ENCODE measurements around the gene RPS6KA1. TPM values are rescaled to one million over a fixed set of nuclear protein-coding genes. Genes with fewer than 3 reads are reported as not detected.

The RPS6KA1 gene
- polyA plus RNA-seq, 2 donors, result 9.6 to 15.0 TPM

- Histone ChIP-seq H3K36me3 (ENCODE audit: control insufficient read depth in 2 of 2, insufficient read depth in 2 of 2, low read length in 1 of 2) (peaks cover 0 to 6% of the 10 kb centered on the region in 2 donors), H3K27ac (ENCODE audit: low read depth in 2 of 2, low read length in 1 of 2) (no peak overlapping the region), H3K4me3 (ENCODE audit: low read depth in 1 of 2, low read length in 2 of 2) (no peak overlapping the region), H3K4me1 (ENCODE audit: control insufficient read depth in 2 of 2, insufficient read depth in 2 of 2, low read length in 1 of 2) (peaks cover 3 to 10% of the 10 kb centered on the region in 2 donors), H3K27me3 (ENCODE audit: control insufficient read depth in 1 of 2, insufficient read depth in 2 of 2, low read length in 2 of 2) (no peaks in the 10 kb centered on the region), H3K9me3 (ENCODE audit: control insufficient read depth in 2 of 2, insufficient read depth in 1 of 2, low read depth in 1 of 2, low read length in 1 of 2) (no peaks in the 10 kb centered on the region)
- WGBS, 2 donors, result 74 to 77% methylated on average over 14 of the region's 14 CpGs
Measured at GRCh38 chr1:26538480-26539412, 9.2 kb downstream of the RPS6KA1 start.

- 48 to 51% methylated on average over 6 of the region's 6 CpGs for WGBS, 2 donors
- no peaks in the 10 kb centered on the region for H3K9me3 ChIP-seq (ENCODE audit: control insufficient read depth in 2 of 2, insufficient read depth in 1 of 2, low read depth in 1 of 2, low read length in 1 of 2)
- no peaks in the 10 kb centered on the region for H3K27me3 ChIP-seq (ENCODE audit: control insufficient read depth in 1 of 2, insufficient read depth in 2 of 2, low read length in 2 of 2)
- peaks cover 0 to 6% of the 10 kb centered on the region in 2 donors for H3K36me3 ChIP-seq (ENCODE audit: control insufficient read depth in 2 of 2, insufficient read depth in 2 of 2, low read length in 1 of 2)
- peaks cover 3 to 14% of the 10 kb centered on the region in 2 donors for H3K4me1 ChIP-seq (ENCODE audit: control insufficient read depth in 2 of 2, insufficient read depth in 2 of 2, low read length in 1 of 2)
- no peak overlapping the region for H3K4me3 ChIP-seq (ENCODE audit: low read depth in 1 of 2, low read length in 2 of 2)
- H3K27ac ChIP-seq (ENCODE audit: low read depth in 2 of 2, low read length in 1 of 2), result no peak overlapping the region
Measured at GRCh38 chr1:26539722-26540121, 10.2 kb downstream of the RPS6KA1 start.

GRCh38 chr1:26540351-26540750, 10.8 kb downstream of the RPS6KA1 start:
- Histone ChIP-seq H3K27me3 (ENCODE audit: control insufficient read depth in 1 of 2, insufficient read depth in 2 of 2, low read length in 2 of 2) (no peaks in the 10 kb centered on the region), H3K4me1 (ENCODE audit: control insufficient read depth in 2 of 2, insufficient read depth in 2 of 2, low read length in 1 of 2) (peaks cover 3 to 15% of the 10 kb centered on the region in 2 donors), H3K4me3 (ENCODE audit: low read depth in 1 of 2, low read length in 2 of 2) (no peak overlapping the region), H3K9me3 (ENCODE audit: control insufficient read depth in 2 of 2, insufficient read depth in 1 of 2, low read depth in 1 of 2, low read length in 1 of 2) (no peaks in the 10 kb centered on the region), H3K36me3 (ENCODE audit: control insufficient read depth in 2 of 2, insufficient read depth in 2 of 2, low read length in 1 of 2) (peaks cover 0 to 6% of the 10 kb centered on the region in 2 donors), H3K27ac (ENCODE audit: low read depth in 2 of 2, low read length in 1 of 2) (no peak overlapping the region)
- WGBS, 2 donors, result 93% methylated on average over 3 of the region's 3 CpGs

GRCh38 chr1:26541431-26541815, 11.9 kb downstream of the RPS6KA1 start:
- H3K27me3 ChIP-seq (ENCODE audit: control insufficient read depth in 1 of 2, insufficient read depth in 2 of 2, low read length in 2 of 2), result no peaks in the 10 kb centered on the region
- peaks cover 3 to 22% of the 10 kb centered on the region in 2 donors for H3K4me1 ChIP-seq (ENCODE audit: control insufficient read depth in 2 of 2, insufficient read depth in 2 of 2, low read length in 1 of 2)
- H3K9me3 ChIP-seq (ENCODE audit: control insufficient read depth in 2 of 2, insufficient read depth in 1 of 2, low read depth in 1 of 2, low read length in 1 of 2), result no peaks in the 10 kb centered on the region
- H3K27ac ChIP-seq (ENCODE audit: low read depth in 2 of 2, low read length in 1 of 2), result peak overlapping the region; percentile 66 to 78
- 75 to 76% methylated on average over 7 of the region's 7 CpGs for WGBS, 2 donors
- H3K36me3 ChIP-seq (ENCODE audit: control insufficient read depth in 2 of 2, insufficient read depth in 2 of 2, low read length in 1 of 2), result peaks cover 0 to 4% of the 10 kb centered on the region in 2 donors
- no peak overlapping the region for H3K4me3 ChIP-seq (ENCODE audit: low read depth in 1 of 2, low read length in 2 of 2)

GRCh38 chr1:26541816-26542711, 12.5 kb downstream of the RPS6KA1 start:
- 31 to 45% methylated on average over 18 of the region's 18 CpGs for WGBS, 2 donors
- Histone ChIP-seq H3K4me3 (ENCODE audit: low read depth in 1 of 2, low read length in 2 of 2) (no peak overlapping the region), H3K9me3 (ENCODE audit: control insufficient read depth in 2 of 2, insufficient read depth in 1 of 2, low read depth in 1 of 2, low read length in 1 of 2) (no peaks in the 10 kb centered on the region), H3K27me3 (ENCODE audit: control insufficient read depth in 1 of 2, insufficient read depth in 2 of 2, low read length in 2 of 2) (no peaks in the 10 kb centered on the region), H3K36me3 (ENCODE audit: control insufficient read depth in 2 of 2, insufficient read depth in 2 of 2, low read length in 1 of 2) (no peaks in the 10 kb centered on the region), H3K27ac (ENCODE audit: low read depth in 2 of 2, low read length in 1 of 2) (peak overlapping the region; percentile 66 to 78), H3K4me1 (ENCODE audit: control insufficient read depth in 2 of 2, insufficient read depth in 2 of 2, low read length in 1 of 2) (peaks cover 3 to 25% of the 10 kb centered on the region in 2 donors)

GRCh38 chr1:26542771-26543451, 13.3 kb downstream of the RPS6KA1 start:
- no peak overlapping the region for H3K4me3 ChIP-seq (ENCODE audit: low read depth in 1 of 2, low read length in 2 of 2)
- H3K4me1 ChIP-seq (ENCODE audit: control insufficient read depth in 2 of 2, insufficient read depth in 2 of 2, low read length in 1 of 2), result peaks cover 3 to 25% of the 10 kb centered on the region in 2 donors
- WGBS, 2 donors, result 71 to 89% methylated on average over 9 of the region's 9 CpGs
- H3K9me3 ChIP-seq (ENCODE audit: control insufficient read depth in 2 of 2, insufficient read depth in 1 of 2, low read depth in 1 of 2, low read length in 1 of 2), result no peaks in the 10 kb centered on the region
- H3K36me3 ChIP-seq (ENCODE audit: control insufficient read depth in 2 of 2, insufficient read depth in 2 of 2, low read length in 1 of 2), result no peaks in the 10 kb centered on the region
- H3K27me3 ChIP-seq (ENCODE audit: control insufficient read depth in 1 of 2, insufficient read depth in 2 of 2, low read length in 2 of 2), result no peaks in the 10 kb centered on the region
- peak overlapping the region; percentile 53 to 78 for H3K27ac ChIP-seq (ENCODE audit: low read depth in 2 of 2, low read length in 1 of 2)

- Histone ChIP-seq H3K27ac (ENCODE audit: low read depth in 2 of 2, low read length in 1 of 2) (peak overlapping the region; percentile 53 to 78), H3K4me1 (ENCODE audit: control insufficient read depth in 2 of 2, insufficient read depth in 2 of 2, low read length in 1 of 2) (peaks cover 3 to 25% of the 10 kb centered on the region in 2 donors), H3K27me3 (ENCODE audit: control insufficient read depth in 1 of 2, insufficient read depth in 2 of 2, low read length in 2 of 2) (no peaks in the 10 kb centered on the region), H3K4me3 (ENCODE audit: low read depth in 1 of 2, low read length in 2 of 2) (no peak overlapping the region), H3K36me3 (ENCODE audit: control insufficient read depth in 2 of 2, insufficient read depth in 2 of 2, low read length in 1 of 2) (peaks cover 0 to 2% of the 10 kb centered on the region in 2 donors), H3K9me3 (ENCODE audit: control insufficient read depth in 2 of 2, insufficient read depth in 1 of 2, low read depth in 1 of 2, low read length in 1 of 2) (no peaks in the 10 kb centered on the region)
- WGBS, 2 donors, result 78 to 81% methylated on average over 5 of the region's 5 CpGs
Measured at GRCh38 chr1:26543462-26543861, 13.9 kb downstream of the RPS6KA1 start.

GRCh38 chr1:26544126-26544525, 14.6 kb downstream of the RPS6KA1 start:
- H3K9me3 ChIP-seq (ENCODE audit: control insufficient read depth in 2 of 2, insufficient read depth in 1 of 2, low read depth in 1 of 2, low read length in 1 of 2), result no peaks in the 10 kb centered on the region
- no peak overlapping the region for H3K4me3 ChIP-seq (ENCODE audit: low read depth in 1 of 2, low read length in 2 of 2)
- H3K36me3 ChIP-seq (ENCODE audit: control insufficient read depth in 2 of 2, insufficient read depth in 2 of 2, low read length in 1 of 2), result peaks cover 0 to 2% of the 10 kb centered on the region in 2 donors
- H3K27me3 ChIP-seq (ENCODE audit: control insufficient read depth in 1 of 2, insufficient read depth in 2 of 2, low read length in 2 of 2), result no peaks in the 10 kb centered on the region
- 88 to 90% methylated on average over 5 of the region's 5 CpGs for WGBS, 2 donors
- H3K4me1 ChIP-seq (ENCODE audit: control insufficient read depth in 2 of 2, insufficient read depth in 2 of 2, low read length in 1 of 2), result peaks cover 3 to 23% of the 10 kb centered on the region in 2 donors
- H3K27ac ChIP-seq (ENCODE audit: low read depth in 2 of 2, low read length in 1 of 2), result no peak overlapping the region

GRCh38 chr1:26545969-26546323, 16.4 kb downstream of the RPS6KA1 start:
- peak overlapping the region; percentile 39 to 46 for H3K4me3 ChIP-seq (ENCODE audit: low read depth in 1 of 2, low read length in 2 of 2)
- WGBS, 2 donors, result 69 to 72% methylated on average over 4 of the region's 4 CpGs
- H3K4me1 ChIP-seq (ENCODE audit: control insufficient read depth in 2 of 2, insufficient read depth in 2 of 2, low read length in 1 of 2), result peaks cover 3 to 22% of the 10 kb centered on the region in 2 donors
- peak overlapping the region; percentile 14 to 27 for H3K27ac ChIP-seq (ENCODE audit: low read depth in 2 of 2, low read length in 1 of 2)
- no peaks in the 10 kb centered on the region for H3K27me3 ChIP-seq (ENCODE audit: control insufficient read depth in 1 of 2, insufficient read depth in 2 of 2, low read length in 2 of 2)
- H3K36me3 ChIP-seq (ENCODE audit: control insufficient read depth in 2 of 2, insufficient read depth in 2 of 2, low read length in 1 of 2), result peaks cover 0 to 2% of the 10 kb centered on the region in 2 donors
- no peaks in the 10 kb centered on the region for H3K9me3 ChIP-seq (ENCODE audit: control insufficient read depth in 2 of 2, insufficient read depth in 1 of 2, low read depth in 1 of 2, low read length in 1 of 2)

All from esophagus (tissue), 2 donors.